ENCODE results near the gene EMC1.
A peak's percentile ranks its signal among the peaks of the same experiment; 100 is the strongest.
"Not testable (repeated sequence)": the region's sequence is repeated elsewhere in the genome, so short reads cannot be mapped to it uniquely, and the experiment has no call there.

The EMC1 gene

DNA sequence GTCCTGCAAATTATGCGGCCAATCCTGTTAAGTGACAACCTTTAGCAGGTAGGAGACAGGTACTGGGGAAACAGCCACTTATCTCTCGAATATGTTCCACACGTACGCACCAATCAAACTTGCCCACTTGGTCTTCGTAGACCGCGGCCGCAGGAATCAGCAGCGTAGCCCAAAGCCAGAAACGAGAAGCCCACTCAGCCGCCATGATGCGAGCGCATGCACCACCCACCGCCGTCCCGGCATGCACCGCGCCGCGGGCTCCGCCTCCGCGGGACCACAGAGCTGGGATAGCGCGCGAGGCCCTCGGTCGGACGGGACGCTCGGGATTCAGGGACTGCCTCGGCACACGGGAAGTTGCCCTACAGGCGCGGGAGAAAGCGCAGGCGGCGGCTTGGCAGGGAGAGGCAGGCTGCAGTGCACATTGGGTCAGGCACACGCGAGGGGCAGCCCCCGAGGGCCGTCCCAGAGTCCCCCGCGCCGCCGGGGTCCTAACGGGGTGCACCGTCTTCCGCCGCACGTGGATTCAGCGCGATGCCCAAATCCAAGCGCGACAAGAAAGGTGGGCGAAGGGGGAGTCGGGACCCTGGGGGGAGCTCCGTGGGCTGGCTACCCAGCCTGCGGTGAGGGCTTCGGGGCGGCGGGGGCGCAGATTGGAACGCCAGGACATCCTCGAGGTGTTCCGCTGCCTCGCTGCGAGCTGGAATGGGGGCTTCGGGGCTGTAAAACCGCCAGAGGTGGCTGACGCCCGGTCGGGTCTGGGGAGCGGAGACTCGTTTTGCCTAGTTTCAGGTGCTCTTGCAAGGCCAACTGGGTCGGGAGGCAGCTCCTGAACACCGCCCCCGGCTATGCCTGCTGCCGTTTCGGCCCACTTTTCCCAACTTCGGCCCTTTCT is at the start of gene EMC1, which contains the start of gene MRTO4:
Gene EMC1, minus strand, starts transcription at position 220 of the 892 bp plus-strand sequence. Its CDS starts 15 bp downstream, at position 205.
Gene MRTO4, plus strand, starts transcription at position 501 of the 892 bp plus-strand sequence. Its CDS starts 31 bp downstream, at position 532.
- peak; percentile 51 to 92 (median 64) for DNase-seq (ENCODE audit: low read depth in 3 of 3, low spot score in 1 of 3)

DNA sequence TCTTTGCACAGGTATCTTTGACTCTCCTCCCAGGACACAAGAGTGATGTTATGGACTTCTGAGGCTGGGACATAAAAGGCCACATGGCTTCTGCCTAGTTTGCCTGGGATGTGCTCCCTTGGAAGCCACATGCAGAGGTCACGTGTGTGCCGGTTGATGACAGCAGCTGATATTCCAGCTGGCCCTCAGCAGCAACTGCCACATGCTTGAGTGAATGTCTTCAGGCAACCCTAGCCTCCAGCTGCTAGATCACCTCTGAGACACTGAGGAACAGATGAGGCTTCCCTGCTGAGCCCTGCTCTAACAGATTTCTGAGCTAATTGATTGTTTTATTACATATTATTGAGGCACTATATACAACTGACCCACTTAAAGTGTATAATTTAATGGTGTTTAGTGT is 48.9 kb upstream of the EMC1 start:
- DNase-seq (ENCODE audit: low read depth in 3 of 3, low spot score in 1 of 3), result no peak

DNA sequence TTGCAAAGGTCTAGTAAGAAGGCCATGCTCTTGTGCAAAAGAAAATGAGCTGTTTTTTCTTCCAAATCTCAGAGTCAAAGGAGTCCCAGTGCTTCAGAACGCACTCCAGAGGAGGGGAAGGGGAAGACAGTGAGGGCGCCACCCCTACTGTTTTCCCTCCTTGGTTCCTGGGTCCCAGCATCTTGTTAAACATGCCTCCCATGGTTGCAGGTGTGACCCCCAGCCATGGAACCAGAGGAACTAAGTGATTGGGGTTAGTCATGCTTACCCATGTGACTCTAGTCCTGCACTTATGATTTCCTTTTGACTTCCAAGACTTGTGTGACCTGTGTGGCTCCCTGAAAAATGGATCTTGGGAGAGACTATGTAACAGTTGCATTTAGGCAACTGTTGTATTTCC is 43.3 kb upstream of the EMC1 start:
- DNase-seq (ENCODE audit: low read depth in 3 of 3, low spot score in 1 of 3), result no peak

DNA sequence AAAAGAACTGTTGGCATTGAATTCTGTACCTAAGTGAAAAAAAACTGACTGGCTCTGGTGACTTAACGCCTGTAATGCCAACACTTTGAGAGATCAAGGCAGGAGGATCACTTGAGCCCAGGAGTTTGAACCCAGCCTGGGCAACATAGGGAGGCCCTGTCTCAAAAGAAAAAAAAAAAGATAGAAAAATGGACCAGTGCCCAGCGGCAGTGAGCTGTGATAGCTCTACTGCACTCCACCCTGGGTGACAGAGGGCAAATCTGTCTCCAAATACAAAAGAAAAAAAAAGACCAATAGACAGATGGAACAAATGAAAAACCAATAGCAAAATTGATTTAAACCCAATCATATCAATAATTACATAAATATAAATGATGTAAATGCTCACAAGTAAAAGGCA is 37.9 kb upstream of the EMC1 start:
- no peak for DNase-seq (ENCODE audit: low read depth in 3 of 3, low spot score in 1 of 3)

DNA sequence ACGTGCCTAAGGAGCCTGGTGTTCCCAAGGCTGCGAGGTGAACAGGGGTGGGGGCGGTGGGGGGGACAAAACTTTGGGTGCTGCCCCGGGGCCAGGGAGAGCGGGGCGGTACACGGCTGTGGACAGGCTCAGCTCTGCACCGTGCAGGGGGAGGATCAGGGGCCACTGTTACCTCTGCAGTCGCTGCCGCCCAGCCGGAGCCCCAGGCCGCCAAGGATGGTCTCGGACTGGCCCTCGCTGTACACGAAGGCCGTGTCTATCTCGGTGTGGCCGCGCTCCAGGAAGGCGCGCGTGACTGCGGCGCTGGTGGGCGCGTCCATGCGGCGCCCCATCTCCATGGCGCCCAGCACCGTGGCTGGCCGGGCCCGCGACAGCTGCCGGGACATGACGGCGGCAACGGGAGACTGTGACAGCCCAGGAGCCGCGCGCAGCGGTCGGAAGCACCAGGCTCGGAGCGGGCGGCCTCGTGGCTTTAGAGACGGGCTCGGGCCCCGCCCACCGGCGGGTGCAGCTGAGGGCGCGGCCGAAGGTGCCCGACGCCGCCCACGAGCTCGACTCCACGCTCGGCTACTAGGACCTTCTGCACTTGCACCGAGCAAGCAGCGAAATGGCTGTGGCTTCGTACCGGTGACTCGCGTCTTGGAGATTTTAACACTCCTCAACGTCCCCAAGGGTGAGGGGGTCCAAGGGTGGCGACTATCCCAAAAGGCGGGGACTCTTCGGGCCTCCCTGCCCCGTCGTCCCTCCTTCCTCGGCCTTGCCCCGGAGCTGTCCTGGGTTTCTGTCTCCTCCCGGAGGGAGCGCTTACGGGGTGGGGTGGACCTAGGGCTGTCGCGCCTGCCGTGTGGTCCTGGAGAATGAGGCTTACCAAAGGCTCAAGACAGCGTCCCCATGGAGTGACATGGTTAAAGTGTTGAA is 37.3 kb upstream of the EMC1 start, which contains the start of gene AKR7A3:
Gene AKR7A3, minus strand, starts transcription at position 447 of the 918 bp plus-strand sequence. Its CDS starts 61 bp downstream, at position 386.
- peak in 2 of 3 donors; percentile 14 to 36 for DNase-seq (ENCODE audit: low read depth in 3 of 3, low spot score in 1 of 3)

DNA sequence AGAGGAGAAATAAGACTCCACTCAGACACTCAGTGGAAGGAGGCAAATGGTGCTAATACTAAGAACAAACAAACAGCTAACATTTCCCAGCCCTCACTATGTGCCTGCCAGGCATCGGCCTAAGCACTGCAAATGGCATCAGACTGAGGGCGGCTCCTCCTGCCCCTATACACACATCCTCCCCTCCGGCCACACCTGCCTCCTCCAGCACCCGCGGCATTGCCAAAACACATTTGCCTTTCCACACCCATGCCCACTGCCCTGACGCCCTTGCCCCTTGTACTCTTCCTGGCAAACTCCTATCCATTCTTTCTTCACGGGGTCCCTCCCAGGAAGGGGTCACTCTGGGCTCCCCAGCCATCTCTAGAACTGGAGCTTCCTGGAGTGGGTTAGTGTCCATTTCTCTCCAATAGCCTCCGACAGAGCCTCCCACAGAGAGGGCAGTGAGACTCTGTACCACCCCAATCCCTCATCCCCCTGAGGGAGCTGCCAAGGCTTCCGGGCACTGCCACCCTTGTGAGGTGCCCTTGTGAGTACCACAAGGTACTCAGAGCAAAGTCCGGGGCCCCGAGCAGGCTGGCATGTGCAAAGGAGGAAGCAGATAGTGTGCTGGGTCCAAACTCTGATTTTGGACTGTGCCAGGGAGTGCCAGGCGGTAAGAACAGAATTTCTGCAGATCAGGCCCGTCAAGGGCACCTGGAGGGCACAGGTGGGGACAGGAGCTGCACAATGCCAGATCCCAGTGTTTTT is 36.3 kb upstream of the EMC1 start:
- no peak for DNase-seq (ENCODE audit: low read depth in 3 of 3, low spot score in 1 of 3)

DNA sequence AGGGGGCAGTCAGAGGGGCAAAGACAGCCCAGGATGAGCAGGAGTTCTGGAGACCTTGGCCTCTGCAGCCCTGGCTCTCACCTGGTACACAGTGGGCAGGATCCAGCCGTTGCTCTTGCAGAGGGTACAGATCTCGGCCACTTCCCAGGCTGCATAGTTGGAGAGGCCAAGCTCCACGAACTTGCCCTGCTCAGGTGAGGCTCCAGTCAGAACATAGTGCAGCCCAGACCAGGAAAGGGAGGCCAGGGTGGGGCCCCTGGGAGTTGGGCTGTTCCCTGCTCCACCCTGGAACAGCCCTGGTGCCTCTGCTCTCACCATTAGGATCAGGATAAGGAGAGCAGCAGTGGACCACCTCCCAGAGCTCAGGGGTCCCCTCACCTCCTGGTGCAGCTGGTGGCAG is 34.5 kb upstream of the EMC1 start:
- DNase-seq (ENCODE audit: low read depth in 3 of 3, low spot score in 1 of 3), result not testable (repeated sequence)

DNA sequence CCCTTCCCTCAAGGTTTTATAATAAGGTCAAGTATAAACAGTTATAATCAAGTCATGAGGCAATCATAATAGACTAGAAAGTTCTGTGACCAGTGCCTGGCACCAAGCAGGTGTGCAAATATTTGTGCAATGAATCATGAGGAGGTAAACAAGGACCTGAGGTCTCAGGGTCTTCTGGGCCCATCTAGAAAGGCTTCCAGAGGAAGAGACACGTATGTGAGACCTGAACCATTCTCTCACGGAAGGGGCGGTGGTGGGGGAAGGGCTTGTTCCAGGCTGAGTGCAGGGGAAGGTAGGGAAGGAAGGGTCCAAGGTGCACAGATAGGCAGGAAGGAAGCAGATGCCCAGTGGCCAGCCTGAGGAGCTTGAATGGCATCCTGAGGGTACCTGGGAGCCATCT is 34.0 kb upstream of the EMC1 start:
- not testable (repeated sequence) for DNase-seq (ENCODE audit: low read depth in 3 of 3, low spot score in 1 of 3)

DNA sequence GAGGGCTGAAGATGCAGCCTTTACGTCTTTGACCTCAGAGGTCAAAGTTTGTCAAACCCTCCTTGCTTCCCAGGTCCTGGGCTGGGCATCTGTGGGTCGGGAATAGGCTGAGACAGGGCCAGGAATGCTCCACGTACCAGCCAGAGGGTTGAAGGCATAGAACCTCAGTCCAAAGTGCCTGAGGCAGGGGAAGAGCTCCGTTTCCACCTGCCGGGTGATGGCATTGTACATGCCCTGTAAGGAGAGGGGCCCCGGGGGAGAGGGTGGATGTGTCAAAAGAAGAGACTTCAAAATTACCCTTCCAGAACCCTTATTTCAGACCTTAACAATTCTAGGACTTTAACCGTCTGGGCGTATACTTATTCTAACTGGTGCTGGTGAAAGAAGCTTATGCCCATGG is 33.6 kb upstream of the EMC1 start:
- DNase-seq (ENCODE audit: low read depth in 3 of 3, low spot score in 1 of 3), result no peak

DNA sequence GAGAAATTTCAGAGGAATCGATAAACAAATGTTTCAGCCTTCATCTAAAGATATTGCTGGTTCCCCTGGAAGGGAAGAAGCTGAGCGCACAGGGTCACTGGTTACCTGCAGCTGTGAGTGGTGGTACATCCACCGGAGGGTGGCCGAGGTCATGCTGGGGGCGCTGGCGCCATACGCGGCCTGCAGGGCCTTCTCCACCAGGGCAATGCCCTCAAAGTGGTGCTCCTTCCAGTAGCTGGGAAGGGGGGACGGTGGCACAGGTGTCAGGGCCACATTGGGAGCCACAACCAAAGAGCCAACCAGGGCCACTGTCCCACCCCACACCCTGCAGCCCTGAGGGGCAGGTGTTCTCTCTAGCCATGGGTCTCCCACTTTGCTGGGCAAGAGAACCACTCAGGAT is 32.6 kb upstream of the EMC1 start:
- no peak for DNase-seq (ENCODE audit: low read depth in 3 of 3, low spot score in 1 of 3)

DNA sequence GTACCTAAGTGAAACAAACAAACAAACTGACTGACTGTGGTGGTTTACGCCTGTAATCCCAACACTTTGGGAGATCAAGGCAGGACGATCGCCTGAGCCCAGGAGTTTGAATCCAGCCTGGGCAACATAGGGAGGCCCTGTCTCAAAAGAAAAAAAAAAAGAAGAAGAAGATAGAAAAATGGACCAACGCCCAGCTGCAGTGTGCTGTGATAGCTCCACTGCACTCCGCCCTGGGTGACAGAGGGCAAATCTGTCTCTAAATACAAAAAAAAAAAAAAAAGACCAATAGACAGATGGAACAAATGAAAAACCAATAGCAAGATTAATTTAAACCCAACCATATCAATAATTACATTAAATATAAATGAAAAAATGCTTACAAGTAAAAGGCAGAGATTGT is 23.3 kb upstream of the EMC1 start:
- DNase-seq (ENCODE audit: low read depth in 3 of 3, low spot score in 1 of 3), result no peak

DNA sequence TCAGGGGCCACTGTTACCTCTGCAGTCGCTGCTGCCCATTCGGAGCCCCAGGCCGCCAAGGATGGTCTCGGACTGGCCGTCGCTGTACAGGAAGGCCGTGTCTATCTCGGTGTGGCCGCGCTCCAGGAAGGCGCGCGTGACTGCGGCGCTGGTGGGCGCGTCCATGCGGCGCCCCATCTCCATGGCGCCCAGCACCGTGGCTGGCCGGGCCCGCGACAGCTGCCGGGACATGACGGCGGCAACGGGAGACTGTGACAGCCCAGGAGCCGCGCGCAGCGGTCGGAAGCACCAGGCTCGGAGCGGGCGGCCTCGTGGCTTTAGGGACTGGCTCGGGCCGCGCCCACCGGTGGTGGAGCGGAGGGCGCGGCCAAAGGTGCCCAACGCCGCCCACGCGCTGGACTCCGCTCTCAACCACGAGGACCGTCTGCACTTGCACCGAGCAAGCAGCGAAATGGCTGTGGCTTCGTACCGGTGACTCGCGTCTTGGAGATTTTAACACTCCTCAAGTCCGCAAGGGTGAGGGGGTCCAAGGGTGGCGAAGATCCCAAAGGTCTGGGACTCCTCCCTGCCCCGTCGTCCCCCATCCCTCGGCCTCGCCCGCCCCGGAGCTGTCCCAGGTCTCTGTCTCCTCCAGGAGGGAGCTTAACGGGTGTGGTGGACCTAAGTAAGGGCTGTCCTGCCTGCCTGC is 22.7 kb upstream of the EMC1 start:
- not testable (repeated sequence) for DNase-seq (ENCODE audit: low read depth in 3 of 3, low spot score in 1 of 3)

DNA sequence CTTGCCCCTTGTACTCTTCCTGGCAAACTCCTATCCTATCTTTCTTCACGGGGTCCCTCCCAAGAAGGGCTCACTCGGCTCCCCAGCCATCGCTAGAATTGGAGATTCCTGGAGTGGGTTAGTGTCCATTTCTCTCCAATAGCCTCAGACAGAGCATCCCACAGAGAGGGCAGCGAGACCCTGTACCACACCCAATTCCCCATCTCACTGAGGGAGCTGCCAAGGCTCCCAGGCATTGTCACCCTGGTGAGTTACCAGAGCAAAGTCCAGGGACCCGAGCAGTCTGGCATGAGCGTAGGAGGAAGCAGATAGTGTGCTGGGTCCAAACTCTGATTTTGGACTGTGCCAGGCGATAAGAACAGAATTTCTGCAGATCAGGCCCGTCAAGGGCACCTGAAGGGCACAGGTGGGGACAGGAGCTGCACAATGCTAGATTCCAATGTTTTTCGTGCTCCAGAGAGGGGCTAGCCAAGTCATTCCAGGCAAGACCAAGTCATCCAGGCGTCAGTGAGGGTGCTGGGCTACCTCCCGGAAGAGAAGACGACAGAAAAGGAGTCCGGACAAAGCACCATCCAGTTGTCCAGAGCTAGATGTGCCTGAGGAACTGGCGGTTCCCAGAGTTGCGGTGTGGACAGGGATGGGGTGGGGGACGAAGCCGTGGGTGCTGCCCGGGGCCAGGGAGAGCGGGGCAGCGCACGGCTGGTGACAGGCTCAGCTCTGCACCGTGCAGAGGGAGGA is 22.0 kb upstream of the EMC1 start:
- no peak for DNase-seq (ENCODE audit: low read depth in 3 of 3, low spot score in 1 of 3)

DNA sequence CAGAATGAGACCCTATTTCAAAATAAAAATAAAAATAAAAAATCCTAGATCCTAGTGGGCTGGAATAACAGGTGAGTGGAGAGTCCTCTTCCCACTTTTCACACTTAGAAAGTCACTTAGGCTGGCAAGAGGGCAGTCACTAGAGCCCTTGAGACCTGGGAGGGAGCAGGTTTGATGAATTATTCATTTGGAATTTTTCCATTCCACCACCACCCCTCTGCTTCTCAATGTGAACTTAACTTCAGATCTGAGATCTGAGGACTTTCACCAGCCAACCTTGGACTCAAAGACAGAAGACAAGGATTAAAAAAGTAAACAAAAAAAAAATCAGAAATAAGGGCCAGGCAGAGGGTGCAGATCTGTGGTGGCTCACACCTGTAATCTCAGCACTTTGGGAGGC is 20.7 kb upstream of the EMC1 start:
- no peak for DNase-seq (ENCODE audit: low read depth in 3 of 3, low spot score in 1 of 3)

DNA sequence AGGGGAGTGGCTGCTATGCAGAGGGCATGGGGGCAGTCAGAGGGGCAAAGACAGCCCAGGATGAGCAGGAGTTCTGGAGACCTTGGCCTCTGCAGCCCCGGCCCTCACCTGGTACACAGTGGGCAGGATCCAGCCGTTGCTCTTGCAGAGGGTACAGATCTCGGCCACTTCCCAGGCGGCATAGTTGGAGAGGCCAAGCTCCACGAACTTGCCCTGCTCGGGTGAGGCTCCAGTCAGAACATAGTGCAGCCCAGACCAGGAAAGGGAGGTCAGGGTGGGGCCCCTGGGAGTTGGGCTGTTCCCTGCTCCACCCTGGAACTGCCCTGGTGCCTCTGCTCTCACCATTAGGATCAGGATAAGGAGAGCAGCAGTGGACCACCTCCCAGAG is 19.0 kb upstream of the EMC1 start:
- DNase-seq (ENCODE audit: low read depth in 3 of 3, low spot score in 1 of 3), result not testable (repeated sequence)

DNA sequence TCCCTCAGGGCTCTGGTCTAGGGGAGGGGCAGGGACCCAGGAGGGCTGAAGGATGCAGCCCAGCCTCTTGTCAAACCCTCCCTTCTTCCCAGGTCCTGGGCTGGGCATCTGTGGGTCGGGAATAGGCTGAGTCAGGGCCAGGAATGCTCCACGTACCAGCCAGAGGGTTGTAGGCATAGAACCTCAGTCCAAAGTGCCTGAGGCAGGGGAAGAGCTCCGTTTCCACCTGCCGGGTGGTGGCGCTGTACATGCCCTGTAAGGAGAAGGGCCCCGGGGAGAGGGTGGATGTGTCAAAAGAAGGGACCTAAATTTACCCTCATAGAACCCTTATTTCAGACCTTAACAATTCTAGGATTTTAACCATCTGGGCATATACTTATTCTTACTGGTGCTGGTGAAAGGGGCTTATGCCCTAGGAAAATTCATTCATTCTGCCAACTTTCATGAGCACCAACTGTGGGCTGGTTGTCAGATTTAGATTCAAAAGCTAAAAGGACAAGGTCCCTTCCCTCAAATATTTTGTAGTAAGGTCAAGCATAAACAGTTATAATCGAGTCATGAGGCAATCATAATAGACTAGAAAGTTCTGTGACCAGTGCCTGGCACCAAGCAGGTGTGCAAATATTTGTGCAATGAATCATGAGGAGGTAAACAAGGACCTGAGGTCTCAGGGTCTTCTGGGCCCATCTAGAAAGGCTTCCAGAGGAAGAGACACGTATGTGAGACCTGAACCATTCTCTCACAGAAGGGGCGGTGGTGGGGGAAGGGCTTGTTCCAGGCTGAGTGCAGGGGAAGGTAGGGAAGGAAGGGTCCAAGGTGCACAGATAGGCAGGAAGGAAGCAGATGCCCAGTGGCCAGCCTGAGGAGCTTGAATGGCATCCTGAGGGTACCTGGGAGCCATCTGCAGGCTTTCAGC is 18.4 kb upstream of the EMC1 start:
- DNase-seq (ENCODE audit: low read depth in 3 of 3, low spot score in 1 of 3), result not testable (repeated sequence)

DNA sequence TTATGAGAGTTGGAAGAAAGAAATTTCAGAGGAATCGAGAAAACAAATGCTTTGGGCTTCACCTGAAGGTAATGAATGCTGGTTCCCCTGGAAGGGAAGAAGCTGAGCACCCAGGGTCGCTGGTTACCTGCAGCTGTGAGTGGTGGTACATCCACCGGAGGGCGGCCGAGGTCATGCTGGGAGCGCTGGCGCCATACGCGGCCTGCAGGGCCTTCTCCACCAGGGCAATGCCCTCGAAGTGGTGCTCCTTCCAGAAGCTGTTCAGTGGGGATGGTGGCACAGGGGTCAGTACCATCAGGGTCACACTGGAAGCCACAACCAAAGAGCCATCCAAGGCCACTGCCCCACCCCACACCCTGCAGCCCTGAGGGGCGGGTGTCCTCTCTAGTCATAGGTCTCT is 17.1 kb upstream of the EMC1 start:
- DNase-seq (ENCODE audit: low read depth in 3 of 3, low spot score in 1 of 3), result no peak

DNA sequence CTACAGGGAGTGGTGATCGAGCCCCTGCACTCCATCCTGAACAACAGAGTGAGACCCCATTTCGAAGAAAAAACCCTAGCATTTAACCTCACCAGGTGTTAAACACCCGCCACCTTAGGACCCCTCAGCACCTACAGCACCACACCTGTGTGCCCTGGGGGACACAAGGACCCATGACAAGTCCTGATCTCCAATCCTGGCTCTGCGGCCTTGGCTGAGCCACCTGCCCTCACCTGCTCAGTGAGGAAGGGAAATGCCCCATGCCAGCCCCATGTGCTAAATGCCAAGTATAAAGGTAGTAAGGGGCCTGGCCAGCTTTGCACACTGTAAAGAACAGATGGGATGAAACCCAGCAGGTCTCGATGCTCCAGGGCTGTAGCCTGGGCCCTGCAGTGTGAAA is 11.4 kb upstream of the EMC1 start:
- DNase-seq (ENCODE audit: low read depth in 3 of 3, low spot score in 1 of 3), result no peak

DNA sequence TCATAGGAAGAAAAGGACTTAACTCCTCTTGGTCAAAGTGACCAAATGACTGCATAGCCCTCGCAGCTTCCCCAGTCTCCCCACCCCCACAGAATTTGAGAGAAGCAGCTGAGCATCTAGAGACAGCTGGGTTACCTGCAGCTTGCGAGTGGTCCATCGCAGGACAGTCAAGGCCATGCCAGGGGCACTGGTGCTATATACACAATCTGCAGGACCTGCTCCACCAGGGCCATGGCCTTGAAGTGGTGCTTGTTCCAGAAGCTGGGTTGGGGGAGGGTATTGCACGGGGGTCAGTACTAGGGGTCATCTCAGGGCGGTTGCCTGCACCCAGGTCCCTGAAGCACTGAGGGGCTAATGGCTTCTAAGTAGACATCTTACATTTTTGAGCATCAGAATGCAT is 10.7 kb upstream of the EMC1 start:
- DNase-seq (ENCODE audit: low read depth in 3 of 3, low spot score in 1 of 3), result no peak

All from stimulated activated CD4-positive, alpha-beta T cell treated with anti-CD3 and anti-CD28 coated beads, TNF-alpha, amount 100 ng/mL, for 1 hour (primary cell).